ENCODE results near the gene MYO15A.

DNA sequence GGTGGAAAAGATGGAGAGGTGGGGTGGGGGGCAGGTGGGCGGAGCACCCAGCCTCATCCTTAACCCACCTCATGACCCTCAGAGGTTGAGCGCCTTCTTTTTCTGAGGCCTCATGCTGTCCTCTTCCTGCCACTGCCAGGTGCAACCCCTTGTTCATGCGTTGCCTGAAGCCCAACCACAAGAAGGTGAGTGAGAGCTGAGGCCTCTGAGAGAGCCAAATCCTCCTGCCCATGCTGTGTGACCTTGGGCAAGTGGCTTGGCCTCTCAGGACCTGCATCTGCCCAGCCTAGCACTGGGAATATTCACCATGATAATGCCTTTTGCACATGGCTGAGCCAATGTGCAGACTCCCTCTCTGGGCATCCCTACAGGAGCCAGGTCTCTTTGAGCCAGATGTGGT lies 32.1 kb downstream of the MYO15A start:
- no peak for TF ChIP-seq POLR2A (IDR thresholded peaks at IDR 0.05; ENCODE audit: low read length)
- no peak for TF ChIP-seq GATA1 (IDR thresholded peaks at IDR 0.05; ENCODE audit: low read depth, low read length)

All from erythroblast (primary cell).